ENCODE results near the gene SFXN5. TPM values are rescaled to one million over a fixed set of nuclear protein-coding genes. Genes with fewer than 3 reads are reported as not detected.

Gene SFXN5
- total RNA-seq, 1 experiment from 2014 or later = 25.9 TPM

GRCh38 chr2:72995430-72996116, 75.9 kb downstream of the SFXN5 start (continued):
- no peak for TF ChIP-seq TCF7 (CRISPR knock-in tag; IDR thresholded peaks at IDR 0.05; ENCODE audit: low read depth)
- no peak for TF ChIP-seq E2F5 (CRISPR knock-in tag; IDR thresholded peaks at IDR 0.05)

DNA sequence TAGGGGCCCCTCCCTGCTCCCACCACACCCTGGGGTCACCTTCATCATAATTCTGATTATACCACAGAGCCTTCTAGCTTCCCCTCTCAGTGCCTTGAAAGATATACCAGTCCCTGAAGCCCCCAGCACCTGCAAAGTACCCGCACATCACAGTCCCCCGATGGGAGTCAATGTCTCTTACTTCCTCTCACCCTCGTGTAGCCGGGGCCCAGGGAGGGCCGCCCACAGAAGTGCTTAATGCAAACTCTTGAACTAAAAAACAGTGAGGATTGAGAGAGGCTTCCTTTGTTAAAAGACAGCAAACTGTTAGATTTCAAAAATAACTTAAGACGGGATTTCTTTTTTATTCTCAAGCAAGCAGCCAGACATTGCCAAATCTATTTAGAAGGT, 76.5 kb downstream of the SFXN5 start:
- Mint-ChIP-seq H3K27ac (no peak overlapping the region), H3K27me3 (ENCODE audit: low read depth) (no peaks in the 10 kb centered on the region; the same call in 1 of the 2 replicates), H3K9me3 (no peaks in the 10 kb centered on the region), H3K36me3 (no peaks in the 10 kb centered on the region), H3K4me3 (no peak overlapping the region), H3K4me1 (peaks cover 11% of the 10 kb centered on the region; the same call in 1 of the 2 replicates)
- ATAC-seq (no peak), DNase-seq (ENCODE audit: low spot score) (no peak)
- POLR2A ChIA-PET = no interaction called here
- no peak for TF ChIP-seq CDX4 (CRISPR knock-in tag; IDR thresholded peaks at IDR 0.05; ENCODE audit: borderline replicate concordance)
- no peak for TF ChIP-seq NR1H2 (CRISPR knock-in tag; IDR thresholded peaks at IDR 0.05)
- TF ChIP-seq, protein P1, sequence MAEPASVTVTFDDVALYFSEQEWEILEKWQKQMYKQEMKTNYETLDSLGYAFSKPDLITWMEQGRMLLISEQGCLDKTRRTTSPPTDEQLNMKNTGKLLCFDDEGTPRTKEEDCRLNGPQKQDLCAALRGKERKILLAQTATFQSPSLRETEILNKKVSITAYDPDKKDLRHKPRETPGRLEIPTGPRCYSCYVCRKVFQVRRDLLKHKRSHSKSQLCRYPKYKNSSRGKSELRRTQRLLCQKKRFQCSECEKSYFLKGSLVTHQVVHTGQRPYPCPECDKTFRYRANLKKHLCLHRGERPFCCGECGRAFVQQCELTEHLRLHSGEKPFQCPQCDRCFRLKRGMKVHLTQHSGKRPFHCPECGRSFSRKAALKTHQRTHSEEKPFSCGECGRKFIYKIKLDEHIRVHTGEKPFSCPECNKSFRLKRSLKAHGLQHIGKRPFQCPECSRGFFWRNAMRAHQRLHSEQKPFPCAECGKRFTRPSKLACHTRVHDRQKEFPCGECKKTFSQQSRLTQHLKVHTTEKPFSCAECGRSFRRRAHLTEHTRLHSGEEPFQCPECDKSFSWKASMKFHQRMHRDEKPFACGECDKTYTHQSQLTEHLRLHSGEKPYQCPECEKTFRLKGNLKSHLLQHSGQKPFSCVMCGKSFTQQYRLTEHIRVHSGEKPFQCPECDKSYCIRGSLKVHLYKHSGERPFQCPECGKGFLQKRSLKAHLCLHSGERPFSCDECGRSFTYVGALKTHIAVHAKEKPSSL (CRISPR knock-in tag; conservative IDR thresholded peaks at IDR 0.05) = no peak
- no peak for TF ChIP-seq ZNF512 (CRISPR knock-in tag; IDR thresholded peaks at IDR 0.05; ENCODE audit: borderline replicate concordance)
- no peak for TF ChIP-seq FOXK1 (CRISPR knock-in tag; IDR thresholded peaks at IDR 0.05)
- TF ChIP-seq NFATC4 (CRISPR knock-in tag; IDR thresholded peaks at IDR 0.05) = no peak
- no peak for TF ChIP-seq TP53 (CRISPR knock-in tag; IDR thresholded peaks at IDR 0.05)
- no peak for TF ChIP-seq RORB (CRISPR knock-in tag; IDR thresholded peaks at IDR 0.05)
- no peak for TF ChIP-seq ATF1 (CRISPR knock-in tag; IDR thresholded peaks at IDR 0.05)
- no peak for TF ChIP-seq MYBL2 (CRISPR knock-in tag; IDR thresholded peaks at IDR 0.05)
- no peak for TF ChIP-seq TEAD1 (CRISPR knock-in tag; IDR thresholded peaks at IDR 0.05)
- TF ChIP-seq NFYB (CRISPR knock-in tag; conservative IDR thresholded peaks at IDR 0.05; ENCODE audit: low read depth) = no peak
- TF ChIP-seq, protein P2, sequence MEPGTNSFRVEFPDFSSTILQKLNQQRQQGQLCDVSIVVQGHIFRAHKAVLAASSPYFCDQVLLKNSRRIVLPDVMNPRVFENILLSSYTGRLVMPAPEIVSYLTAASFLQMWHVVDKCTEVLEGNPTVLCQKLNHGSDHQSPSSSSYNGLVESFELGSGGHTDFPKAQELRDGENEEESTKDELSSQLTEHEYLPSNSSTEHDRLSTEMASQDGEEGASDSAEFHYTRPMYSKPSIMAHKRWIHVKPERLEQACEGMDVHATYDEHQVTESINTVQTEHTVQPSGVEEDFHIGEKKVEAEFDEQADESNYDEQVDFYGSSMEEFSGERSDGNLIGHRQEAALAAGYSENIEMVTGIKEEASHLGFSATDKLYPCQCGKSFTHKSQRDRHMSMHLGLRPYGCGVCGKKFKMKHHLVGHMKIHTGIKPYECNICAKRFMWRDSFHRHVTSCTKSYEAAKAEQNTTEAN (CRISPR knock-in tag; IDR thresholded peaks at IDR 0.05) = no peak
- no peak for TF ChIP-seq USF2 (CRISPR knock-in tag; IDR thresholded peaks at IDR 0.05)
- TF ChIP-seq CREB1 (CRISPR knock-in tag; IDR thresholded peaks at IDR 0.05) = no peak
- CTCF ChIA-PET = interaction anchor here (1.6 to 2.3 kb wide), 2 partner anchors 41 to 69 kb away, joined by 3 to 4 read pairs; no protein-coding TSS in a partner anchor
